ENCODE data around the gene CRIM1. TPM values are rescaled to one million over a fixed set of nuclear protein-coding genes. Genes with fewer than 3 reads are reported as not detected.

Gene CRIM1
- total and polyA plus RNA-seq, 2 experiments from 2014 or later, result 10.5 to 36.4 TPM

DNA sequence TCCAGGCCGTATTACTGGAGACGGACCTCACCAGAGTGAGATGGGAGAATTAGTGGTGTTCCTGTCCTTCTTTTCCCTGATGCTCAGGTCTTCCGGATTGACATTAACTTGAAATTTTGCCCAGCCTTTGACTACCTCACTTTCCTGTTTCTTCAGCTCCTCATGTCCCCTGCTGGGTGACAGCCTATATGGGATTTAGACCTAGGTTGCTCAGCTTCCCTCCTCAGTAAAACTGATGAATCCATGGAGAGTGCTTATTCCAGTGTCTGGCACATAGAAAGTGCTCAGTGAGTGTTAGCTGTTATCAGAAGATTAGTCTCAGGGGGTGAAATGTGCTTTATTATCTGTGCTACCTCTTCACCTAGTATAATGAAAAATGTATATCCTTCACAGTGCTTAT, 30.0 kb downstream of the CRIM1 start (continued):
- no peak for TF ChIP-seq JUNB (IDR thresholded peaks at IDR 0.05; ENCODE audit: unreplicated experiment)

DNA sequence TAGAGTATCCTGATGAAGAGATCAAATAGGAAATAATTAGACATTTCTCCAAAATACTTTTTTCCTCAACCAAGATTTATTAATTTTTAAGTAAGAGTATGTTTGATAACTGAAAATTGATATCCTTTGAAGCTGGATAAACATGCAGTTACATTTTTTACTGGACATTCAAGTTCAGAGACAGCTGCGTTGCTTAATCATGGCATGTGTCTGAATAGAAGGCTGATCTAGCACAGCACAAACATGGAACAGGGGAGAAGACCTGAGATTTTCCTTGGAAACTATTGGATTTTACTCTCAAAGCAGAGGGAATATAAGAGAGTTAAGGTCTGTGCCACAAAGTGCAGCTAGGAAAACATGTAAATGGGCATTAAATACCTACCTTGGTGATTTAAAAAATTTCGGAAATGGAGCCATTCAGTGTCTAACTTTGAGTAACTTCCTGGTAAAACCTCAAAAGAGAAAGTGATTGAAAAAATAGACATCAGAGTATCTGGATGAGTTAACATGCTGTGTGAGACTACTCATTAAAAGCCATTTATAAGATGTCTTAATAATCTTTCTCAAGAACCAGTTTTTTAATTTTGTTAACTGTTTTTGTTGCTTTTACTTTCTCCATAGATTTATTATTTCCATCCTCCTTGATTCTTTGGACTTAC, 31.8 kb downstream of the CRIM1 start:
- Mint-ChIP-seq H3K27ac (no peak overlapping the region), H3K36me3 (ENCODE audit: low read depth) (no peaks in the 10 kb centered on the region; the same call in 2 of the 3 replicates)
- H3K4me2 ChIP-seq, result no peak overlapping the region

More for the DNA sequence above, 31.8 kb downstream of the CRIM1 start:
- H3K4me1 ChIP-seq (ENCODE audit: insufficient read depth), result peaks cover 70% of the 10 kb centered on the region
- no peaks in the 10 kb centered on the region for H3K9me2 ChIP-seq (ENCODE audit: insufficient read depth)
- Mint-ChIP-seq H3K4me3 (no peak overlapping the region), H3K27me3 (ENCODE audit: insufficient read depth, low read depth, poor library complexity) (no peaks in the 10 kb centered on the region), H3K9me3 (no peaks in the 10 kb centered on the region), H3K4me1 (peaks cover 69% of the 10 kb centered on the region)
- no peaks in the 10 kb centered on the region for H3F3A ChIP-seq (replicated peaks; ENCODE audit: low read depth)
- peaks cover 17% of the 10 kb centered on the region for H4K20me1 ChIP-seq (replicated peaks; ENCODE audit: insufficient read depth)
- peaks cover 97% of the 10 kb centered on the region for H3K79me2 ChIP-seq (replicated peaks; ENCODE audit: insufficient read depth)
- DNase-seq (ENCODE audit: low spot score) (no peak), ATAC-seq (no peak)
- TF ChIP-seq STAT1 (IDR thresholded peaks at IDR 0.05; ENCODE audit: unreplicated experiment) (no peak), NANOG (IDR thresholded peaks at IDR 0.05; ENCODE audit: borderline replicate concordance) (no peak), JUNB (IDR thresholded peaks at IDR 0.05; ENCODE audit: unreplicated experiment) (no peak), EZH2phosphoT487 (IDR thresholded peaks at IDR 0.05; ENCODE audit: unreplicated experiment) (no peak), EZH2 (IDR thresholded peaks at IDR 0.05; ENCODE audit: low read depth, unreplicated experiment) (no peak), ZNF331 (CRISPR knock-in tag; IDR thresholded peaks at IDR 0.05; ENCODE audit: low read depth) (no peak), CREB1 (CRISPR knock-in tag; IDR thresholded peaks at IDR 0.05; ENCODE audit: low read depth) (no peak), POLR2AphosphoS5 (IDR thresholded peaks at IDR 0.05; ENCODE audit: low read depth) (no peak)
- TF ChIP-seq, protein P1, sequence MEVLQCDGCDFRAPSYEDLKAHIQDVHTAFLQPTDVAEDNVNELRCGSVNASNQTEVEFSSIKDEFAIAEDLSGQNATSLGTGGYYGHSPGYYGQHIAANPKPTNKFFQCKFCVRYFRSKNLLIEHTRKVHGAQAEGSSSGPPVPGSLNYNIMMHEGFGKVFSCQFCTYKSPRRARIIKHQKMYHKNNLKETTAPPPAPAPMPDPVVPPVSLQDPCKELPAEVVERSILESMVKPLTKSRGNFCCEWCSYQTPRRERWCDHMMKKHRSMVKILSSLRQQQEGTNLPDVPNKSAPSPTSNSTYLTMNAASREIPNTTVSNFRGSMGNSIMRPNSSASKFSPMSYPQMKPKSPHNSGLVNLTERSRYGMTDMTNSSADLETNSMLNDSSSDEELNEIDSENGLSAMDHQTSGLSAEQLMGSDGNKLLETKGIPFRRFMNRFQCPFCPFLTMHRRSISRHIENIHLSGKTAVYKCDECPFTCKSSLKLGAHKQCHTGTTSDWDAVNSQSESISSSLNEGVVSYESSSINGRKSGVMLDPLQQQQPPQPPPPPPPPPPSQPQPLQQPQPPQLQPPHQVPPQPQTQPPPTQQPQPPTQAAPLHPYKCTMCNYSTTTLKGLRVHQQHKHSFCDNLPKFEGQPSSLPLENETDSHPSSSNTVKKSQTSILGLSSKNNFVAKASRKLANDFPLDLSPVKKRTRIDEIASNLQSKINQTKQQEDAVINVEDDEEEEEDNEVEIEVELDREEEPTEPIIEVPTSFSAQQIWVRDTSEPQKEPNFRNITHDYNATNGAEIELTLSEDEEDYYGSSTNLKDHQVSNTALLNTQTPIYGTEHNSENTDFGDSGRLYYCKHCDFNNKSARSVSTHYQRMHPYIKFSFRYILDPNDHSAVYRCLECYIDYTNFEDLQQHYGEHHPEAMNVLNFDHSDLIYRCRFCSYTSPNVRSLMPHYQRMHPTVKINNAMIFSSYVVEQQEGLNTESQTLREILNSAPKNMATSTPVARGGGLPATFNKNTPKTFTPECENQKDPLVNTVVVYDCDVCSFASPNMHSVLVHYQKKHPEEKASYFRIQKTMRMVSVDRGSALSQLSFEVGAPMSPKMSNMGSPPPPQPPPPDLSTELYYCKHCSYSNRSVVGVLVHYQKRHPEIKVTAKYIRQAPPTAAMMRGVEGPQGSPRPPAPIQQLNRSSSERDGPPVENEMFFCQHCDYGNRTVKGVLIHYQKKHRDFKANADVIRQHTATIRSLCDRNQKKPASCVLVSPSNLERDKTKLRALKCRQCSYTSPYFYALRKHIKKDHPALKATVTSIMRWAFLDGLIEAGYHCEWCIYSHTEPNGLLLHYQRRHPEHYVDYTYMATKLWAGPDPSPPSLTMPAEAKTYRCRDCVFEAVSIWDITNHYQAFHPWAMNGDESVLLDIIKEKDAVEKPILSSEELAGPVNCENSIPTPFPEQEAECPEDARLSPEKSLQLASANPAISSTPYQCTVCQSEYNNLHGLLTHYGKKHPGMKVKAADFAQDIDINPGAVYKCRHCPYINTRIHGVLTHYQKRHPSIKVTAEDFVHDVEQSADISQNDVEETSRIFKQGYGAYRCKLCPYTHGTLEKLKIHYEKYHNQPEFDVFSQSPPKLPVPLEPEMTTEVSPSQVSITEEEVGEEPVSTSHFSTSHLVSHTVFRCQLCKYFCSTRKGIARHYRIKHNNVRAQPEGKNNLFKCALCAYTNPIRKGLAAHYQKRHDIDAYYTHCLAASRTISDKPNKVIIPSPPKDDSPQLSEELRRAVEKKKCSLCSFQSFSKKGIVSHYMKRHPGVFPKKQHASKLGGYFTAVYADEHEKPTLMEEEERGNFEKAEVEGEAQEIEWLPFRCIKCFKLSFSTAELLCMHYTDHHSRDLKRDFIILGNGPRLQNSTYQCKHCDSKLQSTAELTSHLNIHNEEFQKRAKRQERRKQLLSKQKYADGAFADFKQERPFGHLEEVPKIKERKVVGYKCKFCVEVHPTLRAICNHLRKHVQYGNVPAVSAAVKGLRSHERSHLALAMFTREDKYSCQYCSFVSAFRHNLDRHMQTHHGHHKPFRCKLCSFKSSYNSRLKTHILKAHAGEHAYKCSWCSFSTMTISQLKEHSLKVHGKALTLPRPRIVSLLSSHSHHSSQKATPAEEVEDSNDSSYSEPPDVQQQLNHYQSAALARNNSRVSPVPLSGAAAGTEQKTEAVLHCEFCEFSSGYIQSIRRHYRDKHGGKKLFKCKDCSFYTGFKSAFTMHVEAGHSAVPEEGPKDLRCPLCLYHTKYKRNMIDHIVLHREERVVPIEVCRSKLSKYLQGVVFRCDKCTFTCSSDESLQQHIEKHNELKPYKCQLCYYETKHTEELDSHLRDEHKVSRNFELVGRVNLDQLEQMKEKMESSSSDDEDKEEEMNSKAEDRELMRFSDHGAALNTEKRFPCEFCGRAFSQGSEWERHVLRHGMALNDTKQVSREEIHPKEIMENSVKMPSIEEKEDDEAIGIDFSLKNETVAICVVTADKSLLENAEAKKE (CRISPR knock-in tag; IDR thresholded peaks at IDR 0.05), result no peak
- TF ChIP-seq, protein P2, sequence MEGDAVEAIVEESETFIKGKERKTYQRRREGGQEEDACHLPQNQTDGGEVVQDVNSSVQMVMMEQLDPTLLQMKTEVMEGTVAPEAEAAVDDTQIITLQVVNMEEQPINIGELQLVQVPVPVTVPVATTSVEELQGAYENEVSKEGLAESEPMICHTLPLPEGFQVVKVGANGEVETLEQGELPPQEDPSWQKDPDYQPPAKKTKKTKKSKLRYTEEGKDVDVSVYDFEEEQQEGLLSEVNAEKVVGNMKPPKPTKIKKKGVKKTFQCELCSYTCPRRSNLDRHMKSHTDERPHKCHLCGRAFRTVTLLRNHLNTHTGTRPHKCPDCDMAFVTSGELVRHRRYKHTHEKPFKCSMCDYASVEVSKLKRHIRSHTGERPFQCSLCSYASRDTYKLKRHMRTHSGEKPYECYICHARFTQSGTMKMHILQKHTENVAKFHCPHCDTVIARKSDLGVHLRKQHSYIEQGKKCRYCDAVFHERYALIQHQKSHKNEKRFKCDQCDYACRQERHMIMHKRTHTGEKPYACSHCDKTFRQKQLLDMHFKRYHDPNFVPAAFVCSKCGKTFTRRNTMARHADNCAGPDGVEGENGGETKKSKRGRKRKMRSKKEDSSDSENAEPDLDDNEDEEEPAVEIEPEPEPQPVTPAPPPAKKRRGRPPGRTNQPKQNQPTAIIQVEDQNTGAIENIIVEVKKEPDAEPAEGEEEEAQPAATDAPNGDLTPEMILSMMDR (conservative IDR thresholded peaks at IDR 0.05; ENCODE audit: low read depth in 2 of 2), result no peak
- TF ChIP-seq, protein P3, sequence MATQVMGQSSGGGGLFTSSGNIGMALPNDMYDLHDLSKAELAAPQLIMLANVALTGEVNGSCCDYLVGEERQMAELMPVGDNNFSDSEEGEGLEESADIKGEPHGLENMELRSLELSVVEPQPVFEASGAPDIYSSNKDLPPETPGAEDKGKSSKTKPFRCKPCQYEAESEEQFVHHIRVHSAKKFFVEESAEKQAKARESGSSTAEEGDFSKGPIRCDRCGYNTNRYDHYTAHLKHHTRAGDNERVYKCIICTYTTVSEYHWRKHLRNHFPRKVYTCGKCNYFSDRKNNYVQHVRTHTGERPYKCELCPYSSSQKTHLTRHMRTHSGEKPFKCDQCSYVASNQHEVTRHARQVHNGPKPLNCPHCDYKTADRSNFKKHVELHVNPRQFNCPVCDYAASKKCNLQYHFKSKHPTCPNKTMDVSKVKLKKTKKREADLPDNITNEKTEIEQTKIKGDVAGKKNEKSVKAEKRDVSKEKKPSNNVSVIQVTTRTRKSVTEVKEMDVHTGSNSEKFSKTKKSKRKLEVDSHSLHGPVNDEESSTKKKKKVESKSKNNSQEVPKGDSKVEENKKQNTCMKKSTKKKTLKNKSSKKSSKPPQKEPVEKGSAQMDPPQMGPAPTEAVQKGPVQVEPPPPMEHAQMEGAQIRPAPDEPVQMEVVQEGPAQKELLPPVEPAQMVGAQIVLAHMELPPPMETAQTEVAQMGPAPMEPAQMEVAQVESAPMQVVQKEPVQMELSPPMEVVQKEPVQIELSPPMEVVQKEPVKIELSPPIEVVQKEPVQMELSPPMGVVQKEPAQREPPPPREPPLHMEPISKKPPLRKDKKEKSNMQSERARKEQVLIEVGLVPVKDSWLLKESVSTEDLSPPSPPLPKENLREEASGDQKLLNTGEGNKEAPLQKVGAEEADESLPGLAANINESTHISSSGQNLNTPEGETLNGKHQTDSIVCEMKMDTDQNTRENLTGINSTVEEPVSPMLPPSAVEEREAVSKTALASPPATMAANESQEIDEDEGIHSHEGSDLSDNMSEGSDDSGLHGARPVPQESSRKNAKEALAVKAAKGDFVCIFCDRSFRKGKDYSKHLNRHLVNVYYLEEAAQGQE (IDR thresholded peaks at IDR 0.05; ENCODE audit: unreplicated experiment), result no peak
- H3K27me3 ChIP-seq (ENCODE audit: insufficient read depth), result no peaks in the 10 kb centered on the region
- H2AFZ ChIP-seq, result no peak overlapping the region
- H3K36me3 ChIP-seq (ENCODE audit: insufficient read depth), result no peaks in the 10 kb centered on the region
- H3K27ac ChIP-seq (ENCODE audit: low read depth), result 0 out of 2 replicates have a peak overlapping the region, but pooled peaks have one; percentile 15
- no peak overlapping the region for H3K4me3 ChIP-seq
